NCI-H226 (cell line): ENCODE results near the gene LIN54.
"Not testable (repeated sequence)": the region's sequence is repeated elsewhere in the genome, so short reads cannot be mapped to it uniquely, and the experiment has no call there.

Experiments used
- DNase-seq: peaks from one replicate; pipeline ENCODE4 v3.0.0-alpha.2; 2015

Gene LIN54

DNA sequence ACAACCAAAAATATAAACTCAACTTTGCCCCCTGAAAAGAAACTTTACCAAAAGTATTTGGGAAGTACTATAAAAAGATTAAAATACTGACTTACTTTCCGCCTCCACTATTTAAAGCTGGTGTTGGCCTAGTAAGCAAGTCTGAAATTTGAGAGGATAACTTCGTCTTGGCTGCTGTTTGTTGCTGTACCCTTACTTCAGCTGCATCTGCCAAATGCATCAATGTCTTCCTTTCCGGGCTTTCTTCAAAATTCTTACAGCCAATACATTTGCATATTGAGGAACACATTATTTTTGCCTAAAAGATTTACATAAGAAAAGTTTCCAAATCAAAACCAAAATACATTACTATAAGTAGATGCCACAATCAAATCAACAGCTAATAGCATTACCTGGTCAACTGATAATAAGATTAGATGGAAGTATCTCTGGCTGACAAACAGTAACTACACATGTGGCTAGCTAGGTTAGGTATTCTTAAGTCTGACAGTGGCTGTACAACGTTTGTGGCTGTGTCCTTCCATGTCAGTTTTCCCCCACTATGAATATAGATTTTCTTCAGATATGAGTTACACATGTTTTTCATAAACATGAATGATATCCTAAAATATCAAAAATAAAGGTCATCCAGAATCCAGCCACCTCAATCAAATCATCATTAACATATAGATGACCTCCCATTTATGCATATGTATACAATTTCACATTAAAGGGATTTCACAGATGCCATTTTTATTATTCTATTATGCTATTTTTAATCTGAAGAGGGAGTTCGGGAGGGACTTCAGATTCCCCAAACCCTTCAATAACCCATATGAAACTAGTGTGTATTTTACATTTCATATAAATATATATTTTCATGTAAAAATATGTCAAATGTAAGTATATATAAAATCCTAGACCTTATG is 79.5 kb downstream of the LIN54 start:
- DNase-seq, result no peak

DNA sequence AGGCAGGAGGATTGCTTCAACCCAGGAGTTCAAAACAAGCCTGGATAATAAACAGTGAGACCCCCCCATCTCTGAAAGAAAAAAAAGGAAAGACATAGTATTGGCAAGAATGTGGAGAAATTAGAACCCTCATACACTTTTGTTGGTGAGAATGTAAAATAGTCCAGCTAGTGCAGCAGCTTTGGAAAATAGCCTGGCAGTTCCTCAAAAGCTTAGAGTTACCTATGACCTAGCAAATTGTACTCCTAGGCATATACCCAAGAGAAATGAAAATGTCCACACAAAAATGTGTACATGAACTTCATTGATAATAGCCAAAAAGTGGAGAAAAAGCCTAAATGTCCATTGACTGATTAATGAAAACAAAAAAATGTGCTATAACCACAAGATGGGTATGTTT is 88.8 kb downstream of the LIN54 start:
- DNase-seq, result no peak

DNA sequence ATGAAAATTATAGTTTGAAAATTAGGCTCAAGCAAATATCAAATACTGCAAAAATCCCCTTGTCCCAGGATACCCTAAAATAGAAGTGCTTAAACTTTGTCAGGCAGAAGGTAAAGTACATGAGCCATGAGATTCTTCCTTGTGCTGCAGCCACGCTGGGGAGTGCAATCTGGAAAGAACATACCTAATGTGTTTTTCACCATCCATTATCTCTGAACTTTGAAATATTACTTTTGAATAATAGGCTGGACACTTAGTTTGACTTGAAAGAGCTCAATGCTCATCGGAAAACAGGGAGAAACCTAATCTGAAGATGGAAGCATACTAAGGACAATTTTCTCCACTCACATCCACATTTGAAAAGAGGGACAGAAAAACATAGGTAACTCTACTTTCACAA is 91.2 kb downstream of the LIN54 start:
- DNase-seq, result no peak

- no peak for DNase-seq
These were observed 92.5 kb downstream of the LIN54 start for GRCh38 chr4:82918091-82918490.

DNA sequence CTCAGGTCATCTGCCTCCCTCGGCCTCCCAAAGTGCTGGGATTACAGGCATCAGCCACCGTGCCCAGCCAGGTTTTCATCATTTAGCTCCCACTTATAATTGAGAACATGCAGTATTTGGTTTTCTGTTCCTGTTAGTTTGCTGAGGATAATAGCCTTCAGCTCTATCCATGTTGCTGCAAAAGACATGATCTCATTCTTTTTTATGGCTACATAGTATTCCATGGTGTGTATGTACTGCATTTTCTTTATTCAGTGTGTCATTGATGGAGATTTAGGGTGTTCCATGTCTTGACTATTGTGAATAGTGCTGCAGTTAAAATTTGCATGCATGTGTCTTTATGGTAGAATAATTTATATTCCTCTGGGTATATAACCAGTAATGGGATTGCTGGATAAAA is 96.7 kb downstream of the LIN54 start:
- DNase-seq, result not testable (repeated sequence)

DNA sequence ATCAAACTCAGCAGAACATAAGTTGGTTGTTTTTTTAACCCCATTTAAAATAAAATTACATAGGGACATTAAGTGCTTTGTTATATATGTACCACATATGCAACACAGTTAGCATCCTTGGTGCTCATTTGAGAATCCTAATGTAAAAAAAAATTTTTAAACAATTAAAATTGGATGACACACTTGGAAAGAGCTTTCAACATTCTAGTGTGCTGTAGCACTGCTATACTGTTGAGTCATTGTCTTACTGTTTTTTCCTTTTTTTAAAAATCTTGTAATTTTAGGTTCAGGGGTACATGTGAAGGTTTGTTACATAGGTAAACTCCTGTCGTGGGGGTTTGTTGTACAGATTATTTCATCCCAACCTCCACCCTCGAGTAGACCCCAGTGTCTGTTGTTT is 97.3 kb downstream of the LIN54 start:
- no peak for DNase-seq

DNA sequence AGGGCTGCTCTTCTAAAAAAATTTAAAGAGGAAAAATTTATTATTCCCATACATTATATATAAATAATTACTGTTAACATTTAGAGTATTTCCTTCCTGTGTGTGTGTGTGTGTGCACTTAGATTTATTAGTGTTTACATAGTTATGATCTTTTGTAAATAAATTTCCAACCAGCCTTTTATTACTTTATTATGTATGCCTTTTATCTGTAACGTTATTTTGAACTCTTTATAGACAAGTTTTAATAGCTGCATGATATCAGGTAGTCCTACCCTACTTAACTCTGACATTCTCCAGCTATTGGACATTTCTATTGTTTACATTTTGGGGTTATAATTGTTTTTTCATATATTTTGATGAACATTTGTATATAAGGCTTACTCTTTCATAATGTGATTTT is 101.3 kb downstream of the LIN54 start:
- DNase-seq, result no peak

DNA sequence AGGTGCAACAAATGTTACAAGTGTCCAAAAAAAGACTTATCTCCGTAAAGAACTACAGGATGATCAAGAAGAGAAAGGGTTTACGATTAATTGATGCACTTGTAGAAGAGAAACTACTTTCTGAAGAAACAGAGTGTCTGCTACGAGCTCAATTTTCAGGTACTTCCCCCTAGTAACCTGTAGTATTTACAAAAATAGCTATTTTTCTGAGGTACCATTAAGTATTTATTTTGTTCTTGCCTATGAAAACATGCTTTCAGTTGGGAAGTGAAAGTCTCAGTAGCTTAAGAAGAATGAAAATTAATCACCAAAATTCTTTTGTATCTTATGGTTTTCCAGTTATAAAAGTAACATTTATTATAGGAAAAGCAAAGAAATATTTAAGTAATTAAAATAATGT is 104.2 kb downstream of the LIN54 start:
- DNase-seq, result no peak

DNA sequence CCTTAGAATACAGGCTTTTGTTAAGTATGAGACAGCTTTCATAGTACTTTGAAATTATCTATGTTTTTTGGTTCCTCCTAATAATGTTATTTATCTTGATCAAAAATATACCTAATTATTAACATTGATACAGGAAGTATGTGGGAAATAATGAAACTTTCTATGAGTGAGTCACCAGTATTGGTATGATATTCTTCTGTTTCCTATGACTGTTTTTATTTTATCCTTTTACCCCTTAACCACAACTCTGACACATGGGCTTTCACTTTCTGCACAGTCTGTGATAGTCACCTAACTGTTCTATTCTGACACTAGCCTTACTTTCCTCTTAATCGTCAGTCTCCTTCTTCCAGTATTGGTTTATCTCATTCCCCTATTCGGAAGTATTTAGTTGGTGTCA is 105.4 kb downstream of the LIN54 start:
- DNase-seq, result no peak

GRCh38 chr4:82903737-82904136 is 106.9 kb downstream of the LIN54 start:
- no peak for DNase-seq

DNA sequence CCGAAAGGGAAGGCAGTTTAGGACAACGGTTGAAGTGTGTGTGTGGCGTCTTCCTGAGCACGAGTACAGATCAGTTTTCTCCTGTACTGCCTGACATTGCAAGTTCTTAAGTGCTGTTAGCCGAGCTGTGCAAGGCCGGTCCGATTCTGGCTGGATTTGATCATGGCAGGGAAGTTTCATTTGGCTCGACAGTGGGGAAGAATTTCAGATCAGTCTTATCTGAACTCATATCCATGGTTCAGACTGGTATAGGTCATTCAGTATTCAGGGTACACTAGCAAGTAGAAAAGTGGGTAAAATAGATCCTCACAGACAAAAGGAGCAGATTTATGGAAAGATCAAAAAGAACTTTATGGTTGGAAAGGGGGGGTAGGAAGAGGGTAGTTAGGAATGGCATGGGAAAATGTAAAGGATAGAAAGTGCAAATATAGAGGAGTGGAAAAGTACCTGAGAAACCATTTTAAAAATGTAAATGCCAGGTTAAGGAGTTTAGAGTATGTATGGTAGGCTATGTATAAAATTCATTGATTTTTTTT is 109.4 kb downstream of the LIN54 start:
- DNase-seq, result no peak

- DNase-seq, result peak; percentile 98
These were observed 110.0 kb downstream of the LIN54 start, which contains the start of gene THAP9 for GRCh38 chr4:82900411-82901182. Gene THAP9, plus strand, starts transcription at chr4:82900735. Its CDS starts 68 bp downstream, at chr4:82900803.

DNA sequence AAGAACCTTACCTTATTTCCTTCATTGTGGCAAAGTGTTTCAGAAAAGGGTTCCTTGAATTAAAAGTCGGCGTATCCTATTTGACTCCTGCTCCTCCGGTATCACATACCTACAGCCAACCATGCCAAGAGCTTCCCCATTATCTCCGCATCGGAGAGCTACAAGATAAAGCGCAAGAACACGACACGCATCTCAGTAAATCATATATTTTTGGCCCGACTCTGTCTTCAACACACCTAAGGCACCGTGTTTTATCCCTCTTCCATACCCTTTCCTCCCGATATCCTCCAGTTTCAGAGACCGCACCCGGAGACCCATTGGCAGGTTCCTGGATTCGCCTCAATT is 110.6 kb downstream of the LIN54 start:
- no peak for DNase-seq

DNA sequence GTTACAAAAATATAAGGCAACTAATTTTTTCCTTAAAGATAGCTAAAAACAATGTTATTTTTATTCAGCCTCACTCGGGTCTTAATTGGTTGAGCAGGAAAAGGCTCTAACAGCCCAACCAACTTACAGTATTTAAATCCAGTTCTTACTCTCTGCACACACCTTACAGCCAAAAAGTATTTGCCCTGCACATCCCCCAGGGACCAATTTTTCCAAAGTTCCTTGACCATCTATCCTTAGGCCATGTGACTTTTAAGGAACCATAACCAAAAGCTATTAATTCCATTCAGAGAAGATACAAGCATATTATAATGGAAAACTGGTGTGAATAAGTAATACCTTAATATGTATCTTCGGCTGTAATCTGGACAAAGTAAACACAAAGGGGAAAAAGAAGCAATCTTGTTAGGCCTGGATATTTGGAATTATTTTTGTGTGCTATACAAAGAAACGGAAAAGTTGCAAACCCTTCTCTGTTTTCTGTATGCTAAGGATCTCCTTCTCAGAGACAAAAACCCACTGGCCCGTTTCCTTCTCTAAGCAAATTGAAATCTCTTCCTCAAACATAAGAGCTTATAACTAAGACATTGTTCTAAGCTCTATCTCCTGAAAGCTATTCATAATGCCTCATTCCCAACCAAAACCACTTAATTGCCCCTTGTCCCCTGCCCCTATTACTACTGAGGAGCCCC is 111.1 kb downstream of the LIN54 start:
- no peak for DNase-seq

- DNase-seq, result peak; percentile 76
These were observed 112.0 kb downstream of the LIN54 start for GRCh38 chr4:82898322-82899243.

DNA sequence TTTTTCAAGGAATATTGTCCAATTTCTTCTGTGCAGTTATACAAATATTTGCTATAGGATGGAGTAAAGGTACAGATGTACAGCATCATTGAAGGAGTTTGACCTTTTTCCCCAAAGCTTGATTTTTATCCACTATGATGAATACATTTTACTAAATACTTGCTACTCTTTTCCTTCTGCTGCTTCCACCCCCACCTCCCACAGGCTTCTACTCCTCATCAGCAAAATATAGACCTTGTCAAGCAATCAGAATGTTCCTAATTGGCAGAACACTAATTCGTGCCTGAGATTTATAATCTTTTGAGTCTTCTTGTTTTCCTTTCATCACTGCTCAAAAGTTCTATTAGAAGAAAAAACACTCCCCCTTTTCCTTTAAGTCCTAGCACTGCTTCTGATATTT is 113.9 kb downstream of the LIN54 start:
- DNase-seq, result no peak

GRCh38 chr4:82893942-82894341 is 116.7 kb downstream of the LIN54 start:
- DNase-seq, result no peak

DNA sequence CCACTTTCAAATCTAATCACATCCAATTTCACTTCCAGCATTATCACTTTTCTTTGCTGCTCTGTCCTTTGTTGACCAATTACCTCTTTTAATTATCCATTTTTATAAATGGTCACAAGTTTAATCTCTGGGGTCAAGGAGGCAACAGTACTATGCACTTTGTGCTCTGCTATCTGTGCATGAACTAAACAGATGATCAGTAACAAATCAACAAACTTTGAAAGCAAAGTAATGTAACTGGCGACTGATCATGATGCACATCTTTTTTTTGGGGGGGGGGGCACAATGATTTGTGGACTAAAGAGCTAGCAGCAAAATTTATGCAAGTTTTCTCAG is 118.2 kb downstream of the LIN54 start:
- no peak for DNase-seq

DNA sequence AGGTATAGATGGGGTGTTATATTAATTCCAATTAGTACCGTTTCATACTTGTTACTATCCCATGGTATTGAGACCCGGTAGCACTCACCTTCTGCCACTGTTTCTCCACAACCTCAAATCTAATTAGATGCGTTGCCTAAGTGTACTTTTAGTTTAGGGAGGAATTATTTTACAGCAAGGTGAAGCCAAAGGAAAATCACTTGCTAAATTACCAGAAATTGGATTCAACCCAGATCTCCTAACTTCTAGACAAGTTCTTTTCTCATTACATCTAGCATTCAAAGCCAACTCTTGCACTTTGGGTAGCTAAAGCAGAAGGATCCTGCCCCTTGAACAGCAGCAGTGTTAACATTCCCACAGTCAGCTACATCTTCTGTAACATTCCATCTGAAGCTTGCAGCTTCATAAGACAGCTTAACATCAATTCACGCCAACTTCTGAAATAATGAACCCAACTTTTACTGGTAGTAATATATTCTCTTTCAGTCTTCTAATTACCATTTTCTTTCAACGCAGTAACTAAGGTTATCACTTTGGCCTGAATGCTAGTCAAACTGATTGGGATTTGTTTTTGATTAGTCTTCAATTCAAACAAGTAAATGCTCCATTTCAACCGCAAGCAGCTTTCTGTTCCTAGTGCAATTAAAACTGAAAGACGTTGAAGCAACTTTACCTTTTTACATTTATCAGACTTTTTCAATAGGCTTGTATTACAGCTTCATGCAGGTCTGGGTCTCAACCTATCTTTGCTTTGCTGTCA is 118.7 kb downstream of the LIN54 start:
- no peak for DNase-seq

- peak; percentile 89 for DNase-seq
These were observed 119.5 kb downstream of the LIN54 start, which contains the start of gene SEC31A for GRCh38 chr4:82890901-82891706. Gene SEC31A, minus strand, starts transcription at chr4:82891153. Its CDS starts 9,217 bp downstream, at chr4:82881936.

- no peak for DNase-seq
These were observed 120.1 kb downstream of the LIN54 start for GRCh38 chr4:82890528-82890900.
